ENCODE results near the gene RBFA.
"Not testable (repeated sequence)": the region's sequence is repeated elsewhere in the genome, so short reads cannot be mapped to it uniquely, and the experiment has no call there.

- not testable (repeated sequence) for TF ChIP-seq POLR2A, CTCF, EP300 (IDR thresholded peaks at IDR 0.05)
These were observed 34.5 kb upstream of the RBFA start for GRCh38 chr18:79999701-80000100.
